Spleen (tissue), 7 donors: ENCODE measurements around the gene RNF207.

Experiments used
- POLR2A ChIP-seq, 3 donors: fragments of 450-650 bp; IDR thresholded peaks; one replicate each; pipeline ENCODE4 v1.5.1; 2017; ENCODE audit warnings: antibody characterized with exemption in 3 of 3, mild to moderate bottlenecking in 1 of 3
- TF ChIP-seq, protein P1 (sequence below), 11 experiments: fragments of 200-600 bp in 7 of 11; fragments of 450-650 bp in 4 of 11; sonication (generic) in 4 of 11; IDR thresholded peaks in 8 of 11; conservative IDR thresholded peaks in 3 of 11; 1 replicate in 7 of 11; 2 replicates in 4 of 11; pipeline versions ENCODE4 v1.4.0 to v1.8.0; 2016 to 2021; ENCODE audit warnings: antibody characterized with exemption in 11 of 11, inconsistent platforms in 4 of 11, mild to moderate bottlenecking in 1 of 11
- donor health status: DM: no; HTN: no; CAD: no; lungs with moderate emphysema.
- donor health status: DM: no; HTN: no; CAD: no.
- donor health status: DM: no; HTN: no; CAD: no.

DNA sequence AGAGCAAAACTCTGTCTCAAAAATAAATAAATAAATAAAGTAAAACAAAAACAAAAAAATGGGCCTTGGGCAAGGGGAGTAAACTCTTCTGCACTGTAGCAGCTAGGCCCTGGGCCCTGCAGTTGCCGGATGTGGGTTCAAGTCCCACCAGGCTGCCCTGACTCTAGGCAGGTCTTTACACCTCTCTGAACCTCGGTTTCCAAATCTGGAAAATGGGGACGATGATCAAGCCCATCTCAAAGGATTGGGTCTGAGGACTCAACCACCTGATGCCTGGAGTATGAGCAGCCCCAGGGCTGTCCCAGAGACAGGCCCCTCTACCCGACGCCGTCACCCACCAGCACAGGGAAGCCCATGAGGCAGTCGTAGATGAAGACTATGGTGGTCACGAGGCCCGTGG is 47.5 kb downstream of the RNF207 start:
- TF ChIP-seq, protein P1, sequence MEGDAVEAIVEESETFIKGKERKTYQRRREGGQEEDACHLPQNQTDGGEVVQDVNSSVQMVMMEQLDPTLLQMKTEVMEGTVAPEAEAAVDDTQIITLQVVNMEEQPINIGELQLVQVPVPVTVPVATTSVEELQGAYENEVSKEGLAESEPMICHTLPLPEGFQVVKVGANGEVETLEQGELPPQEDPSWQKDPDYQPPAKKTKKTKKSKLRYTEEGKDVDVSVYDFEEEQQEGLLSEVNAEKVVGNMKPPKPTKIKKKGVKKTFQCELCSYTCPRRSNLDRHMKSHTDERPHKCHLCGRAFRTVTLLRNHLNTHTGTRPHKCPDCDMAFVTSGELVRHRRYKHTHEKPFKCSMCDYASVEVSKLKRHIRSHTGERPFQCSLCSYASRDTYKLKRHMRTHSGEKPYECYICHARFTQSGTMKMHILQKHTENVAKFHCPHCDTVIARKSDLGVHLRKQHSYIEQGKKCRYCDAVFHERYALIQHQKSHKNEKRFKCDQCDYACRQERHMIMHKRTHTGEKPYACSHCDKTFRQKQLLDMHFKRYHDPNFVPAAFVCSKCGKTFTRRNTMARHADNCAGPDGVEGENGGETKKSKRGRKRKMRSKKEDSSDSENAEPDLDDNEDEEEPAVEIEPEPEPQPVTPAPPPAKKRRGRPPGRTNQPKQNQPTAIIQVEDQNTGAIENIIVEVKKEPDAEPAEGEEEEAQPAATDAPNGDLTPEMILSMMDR (IDR thresholded peaks at IDR 0.05 in 8 of 11, conservative IDR thresholded peaks at IDR 0.05 in 3 of 11), result no peak
- TF ChIP-seq POLR2A (IDR thresholded peaks at IDR 0.05), result no peak
